Mesothelial cell of epicardium (in vitro differentiated cells): ENCODE measurements around the gene PITPNM3. TPM values are rescaled to one million over a fixed set of nuclear protein-coding genes. Genes with fewer than 3 reads are reported as not detected.

Experiments used
- DNase-seq, 2 experiments: peaks; one replicate each; pipeline ENCODE4 v3.0.0; 2021; ENCODE audit warnings: low spot score in 2 of 2; ENCODE audit not compliant: unreplicated experiment in 2 of 2
- H3K27ac Mint-ChIP-seq: 2 replicates; pipeline ENCODE4 v1.8.0; 2021; ENCODE audit warnings: mixed read lengths
- H3K27me3 Mint-ChIP-seq: 2 replicates; pipeline ENCODE4 v1.8.0; 2021; ENCODE audit warnings: low read depth, mixed read lengths
- H3K36me3 Mint-ChIP-seq: 2 replicates; pipeline ENCODE4 v1.8.0; 2021; ENCODE audit warnings: mixed read lengths
- H3K4me1 Mint-ChIP-seq: 2 replicates; pipeline ENCODE4 v1.8.0; 2021; ENCODE audit warnings: mixed read lengths
- H3K4me3 Mint-ChIP-seq: 2 replicates; pipeline ENCODE4 v1.8.0; 2021; ENCODE audit warnings: mild to moderate bottlenecking, moderate library complexity, mixed read lengths
- H3K9me3 Mint-ChIP-seq: 2 replicates; pipeline ENCODE4 v1.8.0; 2021; ENCODE audit warnings: mixed read lengths
- CTCF ChIP-seq: fragments of 200-600 bp; sonication (generic); IDR thresholded peaks from one replicate; pipeline ENCODE4 v1.5.0; 2021; ENCODE audit warnings: antibody characterized with exemption; ENCODE audit not compliant: unreplicated experiment
- total RNA-seq: library from RNA; stranded (reverse); gene quantifications from 3 replicates; pipeline ENCODE4 v1.2.1, GENCODE V29; 2021

The PITPNM3 gene
- total RNA-seq, 1 donor from 2014 or later: 2.3 TPM

GRCh38 chr17:6591599-6592158, 35.3 kb upstream of the PITPNM3 start:
- DNase-seq: no peak
- TF ChIP-seq CTCF: no peak
- Mint-ChIP-seq H3K27ac (no peak overlapping the region), H3K4me3 (no peak overlapping the region), H3K4me1 (no peaks in the 10 kb centered on the region), H3K9me3 (no peaks in the 10 kb centered on the region), H3K36me3 (peaks cover 58% of the 10 kb centered on the region), H3K27me3 (no peaks in the 10 kb centered on the region)

- Mint-ChIP-seq H3K4me1 (no peaks in the 10 kb centered on the region), H3K27ac (no peak overlapping the region), H3K4me3 (no peak overlapping the region), H3K36me3 (peaks cover 70% of the 10 kb centered on the region), H3K27me3 (no peaks in the 10 kb centered on the region), H3K9me3 (peaks cover 19% of the 10 kb centered on the region)
- no peak for TF ChIP-seq CTCF
- DNase-seq: no peak
Observed at GRCh38 chr17:6589266-6589946, 33.1 kb upstream of the PITPNM3 start.

- peaks cover 32% of the 10 kb centered on the region for H3K9me3 Mint-ChIP-seq
- H3K36me3 Mint-ChIP-seq: peaks cover 77% of the 10 kb centered on the region
- H3K27ac Mint-ChIP-seq: no peak overlapping the region
- no peaks in the 10 kb centered on the region for H3K27me3 Mint-ChIP-seq
- H3K4me3 Mint-ChIP-seq: no peak overlapping the region
- DNase-seq: no peak
- no peaks in the 10 kb centered on the region for H3K4me1 Mint-ChIP-seq
- no peak for TF ChIP-seq CTCF
Observed at GRCh38 chr17:6588165-6588564, 31.8 kb upstream of the PITPNM3 start.

GRCh38 chr17:6587310-6587709, 31.0 kb upstream of the PITPNM3 start:
- no peak overlapping the region for H3K4me3 Mint-ChIP-seq
- TF ChIP-seq CTCF: no peak
- no peak overlapping the region for H3K27ac Mint-ChIP-seq
- H3K27me3 Mint-ChIP-seq: no peaks in the 10 kb centered on the region
- no peak for DNase-seq
- peaks cover 40% of the 10 kb centered on the region for H3K9me3 Mint-ChIP-seq
- H3K36me3 Mint-ChIP-seq: peaks cover 79% of the 10 kb centered on the region
- H3K4me1 Mint-ChIP-seq: no peaks in the 10 kb centered on the region

GRCh38 chr17:6583411-6583810, 27.1 kb upstream of the PITPNM3 start:
- H3K9me3 Mint-ChIP-seq: peaks cover 47% of the 10 kb centered on the region
- H3K4me1 Mint-ChIP-seq: peaks cover 13% of the 10 kb centered on the region
- no peak for TF ChIP-seq CTCF
- H3K36me3 Mint-ChIP-seq: peaks cover 69% of the 10 kb centered on the region
- DNase-seq: no peak
- no peaks in the 10 kb centered on the region for H3K27me3 Mint-ChIP-seq
- no peak overlapping the region for H3K4me3 Mint-ChIP-seq
- no peak overlapping the region for H3K27ac Mint-ChIP-seq
